ENCODE data around the gene ENTPD5. TPM values are rescaled to one million over a fixed set of nuclear protein-coding genes. Genes with fewer than 3 reads are reported as not detected.

ENTPD5 gene
- total and polyA plus RNA-seq, 2 donors (not counting 1 experiment from before 2014, with no cell fraction given) = 5.5 to 14.7 TPM

- Mint-ChIP-seq H3K4me3 (no peak overlapping the region), H3K27ac (no peak overlapping the region), H3K9me3 (ENCODE audit: insufficient read depth) (no peaks in the 10 kb centered on the region), H3K27me3 (no peaks in the 10 kb centered on the region), H3K4me1 (no peaks in the 10 kb centered on the region)
- no peak for ATAC-seq (ENCODE audit: low read depth)
- no peak overlapping the region for H3K27ac ChIP-seq (ENCODE audit: low read length in 2 of 2)
- no peak overlapping the region for H2AFZ ChIP-seq (ENCODE audit: insufficient read depth, low read depth, low read length, poor library complexity, severe bottlenecking)
- no peak overlapping the region for H3K4me3 ChIP-seq (ENCODE audit: control extremely low read depth in 1 of 5, extremely low read depth in 1 of 5, insufficient read depth in 1 of 5, low read depth in 2 of 5, low read length in 4 of 5)
- WGBS (ENCODE audit: insufficient coverage) = 78% methylated on average over 5 of the region's 6 CpGs
- H4K20me1 ChIP-seq (ENCODE audit: control insufficient read depth, insufficient read depth, low read length, poor library complexity, severe bottlenecking) = no peaks in the 10 kb centered on the region
- DNase-seq = no peak
- no peaks in the 10 kb centered on the region for H3K9me3 ChIP-seq (ENCODE audit: control extremely low read depth in 1 of 3, control insufficient read depth in 2 of 3, insufficient read depth in 1 of 3, low read length in 2 of 3)
- TF ChIP-seq CTCF (IDR thresholded peaks at IDR 0.05) = no peak
- no peak for TF ChIP-seq EZH2 (IDR thresholded peaks at IDR 0.05; ENCODE audit: borderline replicate concordance, insufficient read depth, low read depth, low read length, poor library complexity, severe bottlenecking)
- H3K27me3 ChIP-seq (replicated peaks in 1 of 4; ENCODE audit: control extremely low read depth in 1 of 4, control insufficient read depth in 3 of 4, insufficient read depth in 4 of 4, low read length in 3 of 4) = no peaks in the 10 kb centered on the region
- CTCF ChIA-PET = no interaction called here
- peaks cover 0 to 10% of the 10 kb centered on the region in 2 experiments for H3K36me3 ChIP-seq (replicated peaks in 1 of 2; ENCODE audit: control extremely low read depth in 1 of 2, control insufficient read depth in 1 of 2, extremely low read depth in 1 of 2, insufficient read depth in 2 of 2, low read length in 1 of 2)
- H3K4me2 ChIP-seq (replicated peaks; ENCODE audit: low read depth, low read length, poor library complexity, severe bottlenecking) = no peak overlapping the region
- intact Hi-C loops (cut with micrococcal nuclease) = no loop called here
- no peaks in the 10 kb centered on the region for H3K79me2 ChIP-seq (ENCODE audit: control insufficient read depth, insufficient read depth, low read length)
- POLR2A ChIA-PET = no interaction called here
- no peak overlapping the region for H3K9ac ChIP-seq (ENCODE audit: low read length)
- H3K4me1 ChIP-seq (ENCODE audit: control insufficient read depth in 2 of 2, insufficient read depth in 2 of 2, low read length in 2 of 2) = no peaks in the 10 kb centered on the region
Observed at GRCh38 chr14:73976125-73976524, 43.0 kb downstream of the ENTPD5 start.

- no peaks in the 10 kb centered on the region for H3K27me3 Mint-ChIP-seq
- H2AFZ ChIP-seq (ENCODE audit: insufficient read depth, low read depth, low read length, poor library complexity, severe bottlenecking) = no peak overlapping the region
- H3K27ac Mint-ChIP-seq = no peak overlapping the region
- H3K4me3 Mint-ChIP-seq = no peak overlapping the region
- no peak for ATAC-seq (ENCODE audit: low read depth)
- no peak overlapping the region for H3K9ac ChIP-seq (ENCODE audit: low read length)
- 100% methylated on average over 2 of the region's 2 CpGs for WGBS (ENCODE audit: insufficient coverage)
- TF ChIP-seq EZH2 (IDR thresholded peaks at IDR 0.05; ENCODE audit: borderline replicate concordance, insufficient read depth, low read depth, low read length, poor library complexity, severe bottlenecking) = no peak
- H3K4me1 ChIP-seq (ENCODE audit: control insufficient read depth in 2 of 2, insufficient read depth in 2 of 2, low read length in 2 of 2) = no peaks in the 10 kb centered on the region
- no peak for DNase-seq
- H3K79me2 ChIP-seq (ENCODE audit: control insufficient read depth, insufficient read depth, low read length) = no peaks in the 10 kb centered on the region
- H3K27ac ChIP-seq (ENCODE audit: low read length in 2 of 2) = no peak overlapping the region
- no peak overlapping the region for H3K4me3 ChIP-seq (ENCODE audit: control extremely low read depth in 1 of 5, extremely low read depth in 1 of 5, insufficient read depth in 1 of 5, low read depth in 2 of 5, low read length in 4 of 5)
- H4K20me1 ChIP-seq (ENCODE audit: control insufficient read depth, insufficient read depth, low read length, poor library complexity, severe bottlenecking) = no peaks in the 10 kb centered on the region
- H3K9me3 Mint-ChIP-seq (ENCODE audit: insufficient read depth) = no peaks in the 10 kb centered on the region
- no peaks in the 10 kb centered on the region for H3K4me1 Mint-ChIP-seq
- H3K4me2 ChIP-seq (replicated peaks; ENCODE audit: low read depth, low read length, poor library complexity, severe bottlenecking) = no peak overlapping the region
- peaks cover 2 to 22% of the 10 kb centered on the region in 2 experiments for H3K36me3 ChIP-seq (replicated peaks in 1 of 2; ENCODE audit: control extremely low read depth in 1 of 2, control insufficient read depth in 1 of 2, extremely low read depth in 1 of 2, insufficient read depth in 2 of 2, low read length in 1 of 2)
- no peaks in the 10 kb centered on the region for H3K9me3 ChIP-seq (ENCODE audit: control extremely low read depth in 1 of 3, control insufficient read depth in 2 of 3, insufficient read depth in 1 of 3, low read length in 2 of 3)
- CTCF ChIA-PET = no interaction called here
- H3K27me3 ChIP-seq (replicated peaks in 1 of 4; ENCODE audit: control extremely low read depth in 1 of 4, control insufficient read depth in 3 of 4, insufficient read depth in 4 of 4, low read length in 3 of 4) = no peaks in the 10 kb centered on the region
- POLR2A ChIA-PET = no interaction called here
- intact Hi-C loops (cut with micrococcal nuclease) = no loop called here
Observed at GRCh38 chr14:73973497-73973896, 45.6 kb downstream of the ENTPD5 start.

All from B cell (primary cell).